Stimulated activated naive CD8-positive, alpha-beta T cell treated with anti-CD3 and anti-CD28 coated beads, Interleukin-15, amount 100 ng/mL, for 72 hours (primary cell): ENCODE measurements around the gene ZNF354C.
A peak's percentile ranks its signal among the peaks of the same experiment; 100 is the strongest.
"Not testable (repeated sequence)": the region's sequence is repeated elsewhere in the genome, so short reads cannot be mapped to it uniquely, and the experiment has no call there.

Experiments
- ATAC-seq: fragments of 150-1000 bp; cut with Tn5 transposase; 2 replicates; pipeline ENCODE4 v1.10.0; 2021; ENCODE audit warnings: mild to moderate bottlenecking, moderate library complexity
- DNase-seq, 2 donors: peaks; one replicate each; pipeline ENCODE4 v3.0.0; 2021 to 2022
- H3K27ac Mint-ChIP-seq, 2 donors: one replicate each; pipeline ENCODE4 v1.8.0; 2022; ENCODE audit warnings: mild to moderate bottlenecking in 2 of 2, mixed read lengths in 2 of 2, moderate library complexity in 2 of 2
- H3K27me3 Mint-ChIP-seq: one replicate; pipeline ENCODE4 v1.8.0; 2022; ENCODE audit warnings: mixed read lengths
- H3K4me1 Mint-ChIP-seq: one replicate; pipeline ENCODE4 v1.8.0; 2022; ENCODE audit warnings: mild to moderate bottlenecking, mixed read lengths
- H3K4me3 Mint-ChIP-seq, 2 donors: one replicate each; pipeline ENCODE4 v1.8.0; 2022; ENCODE audit warnings: mild to moderate bottlenecking in 2 of 2, mixed read lengths in 2 of 2, moderate library complexity in 1 of 2
- H3K9me3 Mint-ChIP-seq, 2 donors: one replicate each; pipeline ENCODE4 v1.8.0; 2022; ENCODE audit warnings: mixed read lengths in 2 of 2

The ZNF354C gene

DNA sequence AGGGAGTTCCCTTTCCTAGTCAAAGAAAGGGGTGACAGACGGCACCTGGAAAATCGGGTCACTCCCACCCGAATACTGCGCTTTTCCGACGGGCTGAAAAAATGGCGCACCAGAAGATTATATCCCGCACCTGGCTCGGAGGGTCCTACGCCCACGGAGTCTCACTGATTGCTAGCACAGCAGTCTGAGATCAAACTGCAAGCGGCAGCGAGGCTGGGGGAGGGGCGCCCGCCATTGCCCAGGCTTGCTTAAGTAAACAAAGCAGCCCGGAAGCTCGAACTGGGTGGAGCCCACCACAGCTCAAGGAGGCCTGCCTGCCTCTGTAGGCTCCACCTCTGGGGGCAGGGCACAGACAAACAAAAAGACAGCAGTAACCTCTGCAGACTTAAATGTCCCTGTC, 41.1 kb downstream of the ZNF354C start:
- not testable (repeated sequence) for ATAC-seq, H3K27ac Mint-ChIP-seq, DNase-seq, H3K27me3 Mint-ChIP-seq, H3K4me3 Mint-ChIP-seq, H3K4me1 Mint-ChIP-seq
- peaks cover 7 to 25% of the 10 kb centered on the region in 2 donors for H3K9me3 Mint-ChIP-seq

DNA sequence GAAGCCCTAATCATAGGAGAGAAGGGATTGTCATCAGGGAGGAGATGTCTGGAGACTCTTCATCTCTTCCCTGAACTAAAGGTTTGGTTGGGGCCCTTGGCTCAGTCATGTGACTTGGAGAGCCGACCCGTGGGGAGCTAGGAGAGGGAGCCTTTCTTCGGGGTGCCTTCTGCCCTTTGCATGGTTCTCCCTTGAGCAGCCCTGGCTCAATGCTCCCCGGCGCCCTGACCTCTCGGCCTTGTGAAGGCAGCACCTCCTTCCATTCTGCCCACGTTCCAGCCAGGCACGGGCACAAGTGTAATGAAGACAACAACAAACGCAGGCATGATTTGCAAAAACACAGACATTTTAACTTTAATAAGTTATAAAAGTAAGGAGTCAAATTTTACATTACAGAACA, 50.4 kb downstream of the ZNF354C start:
- Mint-ChIP-seq H3K9me3 (peaks cover 15 to 67% of the 10 kb centered on the region in 2 donors), H3K27ac (peak overlapping the region in 1 of 2 donors; percentile 74), H3K4me1 (no peaks in the 10 kb centered on the region), H3K27me3 (no peaks in the 10 kb centered on the region), H3K4me3 (no peak overlapping the region)
- DNase-seq (no peak), ATAC-seq (no peak)

DNA sequence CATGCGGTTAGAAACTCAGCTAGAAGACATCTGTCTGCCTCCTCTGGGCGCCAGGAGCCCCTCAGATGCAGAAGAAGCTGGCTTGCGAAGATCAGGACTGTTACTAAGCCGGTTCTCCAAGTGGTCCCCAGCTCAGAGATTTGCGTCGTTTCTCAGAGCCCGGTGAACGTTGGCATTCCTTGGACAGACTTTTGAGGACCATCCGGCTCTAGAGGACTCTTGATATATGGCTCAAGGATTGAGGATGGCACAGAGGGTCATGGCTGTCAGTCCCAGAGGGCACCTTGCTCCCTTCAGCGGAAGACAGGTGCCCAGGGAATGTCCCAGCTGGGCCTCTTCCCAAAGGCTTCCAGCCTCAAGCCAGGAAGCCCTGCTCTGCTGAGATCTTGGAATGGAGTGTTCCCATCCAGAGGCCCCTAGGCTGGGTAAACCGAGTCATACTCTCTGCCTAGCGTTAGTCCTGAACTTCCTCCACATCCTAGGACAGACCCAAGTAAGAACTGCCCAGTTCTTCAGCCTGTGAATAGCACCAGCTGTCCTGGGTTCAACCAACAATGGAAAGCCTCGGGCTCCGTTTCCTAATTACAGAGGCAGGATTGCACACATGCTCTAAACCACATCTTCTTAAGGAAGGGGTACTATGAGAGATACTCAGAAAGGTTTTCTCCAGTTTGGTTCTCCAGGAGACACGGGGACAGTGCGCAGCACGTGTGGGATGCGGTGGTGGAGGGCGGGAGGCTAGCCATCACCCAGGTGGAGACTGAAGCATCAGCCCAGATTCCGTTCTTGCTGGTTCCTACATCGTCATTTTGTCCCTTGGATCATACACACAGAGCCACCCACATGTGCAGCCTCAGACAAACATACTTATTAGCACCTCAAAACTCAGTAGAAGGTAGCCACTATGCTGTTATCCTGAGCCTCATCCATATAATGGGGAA, 51.4 kb downstream of the ZNF354C start:
- Mint-ChIP-seq H3K4me1 (no peaks in the 10 kb centered on the region), H3K4me3 (no peak overlapping the region), H3K27me3 (no peaks in the 10 kb centered on the region), H3K9me3 (peaks cover 16 to 77% of the 10 kb centered on the region in 2 donors), H3K27ac (no peak overlapping the region)
- ATAC-seq (no peak), DNase-seq (no peak)

DNA sequence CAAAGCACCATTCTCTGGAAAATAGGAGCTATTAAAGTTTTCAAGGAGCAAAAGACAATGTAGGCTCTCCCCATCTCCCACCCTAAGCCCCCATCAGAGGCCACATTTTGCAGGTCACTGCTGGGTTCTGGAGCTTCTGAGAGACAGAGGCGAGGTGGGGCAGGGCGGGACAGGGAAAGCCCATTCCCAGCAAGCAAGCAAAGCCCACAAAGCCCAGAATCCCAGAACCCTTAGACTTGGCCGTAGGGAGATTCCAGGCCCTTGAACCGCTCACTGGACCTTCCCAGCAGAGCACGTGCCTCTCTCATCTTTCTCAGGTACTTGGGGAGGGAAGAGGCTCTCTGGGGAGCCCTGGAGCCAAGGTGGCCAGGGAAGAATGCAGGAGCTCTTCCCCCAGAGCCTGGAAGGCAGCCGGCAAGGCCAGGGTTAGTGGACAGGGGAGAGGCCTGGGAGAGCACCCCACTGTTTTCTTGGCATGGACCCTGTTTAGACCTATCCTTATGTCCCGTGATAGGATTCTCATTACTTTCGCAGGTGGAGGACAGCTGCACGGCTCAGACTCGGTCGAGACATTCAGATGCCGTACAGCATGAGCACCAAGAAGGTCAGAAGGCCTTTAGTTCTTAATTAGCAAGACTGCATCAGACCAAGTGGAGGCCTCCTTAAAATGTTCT, 52.4 kb downstream of the ZNF354C start:
- no peaks in the 10 kb centered on the region for H3K4me1 Mint-ChIP-seq
- H3K9me3 Mint-ChIP-seq: peaks cover 16 to 80% of the 10 kb centered on the region in 2 donors
- no peaks in the 10 kb centered on the region for H3K27me3 Mint-ChIP-seq
- H3K27ac Mint-ChIP-seq: no peak overlapping the region
- no peak for DNase-seq
- ATAC-seq: no peak
- H3K4me3 Mint-ChIP-seq: no peak overlapping the region

DNA sequence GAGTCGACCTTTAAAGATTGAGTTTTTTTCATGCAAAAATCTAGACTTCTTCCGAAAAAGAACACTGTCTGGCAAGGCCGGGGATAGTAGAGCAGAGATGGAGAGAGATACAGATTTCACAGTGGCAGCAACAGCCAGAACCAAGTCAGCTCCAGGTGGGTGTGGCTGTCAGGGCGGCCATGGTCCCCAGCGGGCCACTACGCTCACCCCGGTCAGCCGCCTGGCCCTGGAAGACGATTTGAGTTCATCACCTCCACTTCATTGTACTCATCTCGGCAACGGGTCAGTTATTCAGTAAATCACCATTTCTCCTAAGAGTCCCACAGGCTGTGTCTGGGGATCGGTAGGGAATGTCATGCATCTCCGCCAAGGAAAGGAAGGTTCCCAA, 53.0 kb downstream of the ZNF354C start:
- ATAC-seq (no peak), DNase-seq (no peak)
- H3K4me1 Mint-ChIP-seq: no peaks in the 10 kb centered on the region
- H3K9me3 Mint-ChIP-seq: peaks cover 16 to 75% of the 10 kb centered on the region in 2 donors
- no peak overlapping the region for H3K4me3 Mint-ChIP-seq
- H3K27ac Mint-ChIP-seq: no peak overlapping the region
- H3K27me3 Mint-ChIP-seq: no peaks in the 10 kb centered on the region

DNA sequence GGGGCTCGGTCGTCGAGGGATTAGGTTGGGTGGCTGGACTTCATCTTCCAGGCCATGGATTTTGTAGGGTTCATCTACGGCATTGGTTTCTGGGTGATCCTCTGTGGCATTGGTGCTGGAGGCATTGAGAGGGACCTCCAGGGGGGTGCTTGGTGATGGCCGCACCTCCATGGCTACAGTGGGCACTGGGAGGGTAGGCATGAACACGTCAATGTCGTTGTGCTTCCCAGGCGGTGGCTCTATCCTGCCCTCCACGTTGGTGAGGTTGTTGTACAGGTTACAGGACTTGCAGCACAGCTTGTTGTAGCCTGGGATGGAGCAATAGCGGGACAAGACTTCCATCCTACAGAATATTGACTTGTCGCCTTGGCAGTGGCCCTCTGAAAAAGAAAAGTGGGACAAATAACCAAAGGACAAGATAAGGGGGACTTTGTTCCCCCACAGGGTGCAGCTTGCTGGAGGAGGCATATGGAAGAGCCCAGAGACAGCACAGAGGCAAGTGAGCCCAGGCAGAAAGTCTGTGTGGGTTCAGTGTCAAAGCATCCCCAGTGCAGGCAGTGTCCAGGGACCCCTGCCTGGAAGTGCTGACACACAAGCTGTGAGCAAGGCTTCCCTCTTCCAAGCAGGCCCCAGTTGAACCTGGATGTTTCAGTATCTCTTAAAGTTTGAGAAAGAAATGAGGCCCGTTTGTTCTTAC, 53.9 kb downstream of the ZNF354C start:
- no peaks in the 10 kb centered on the region for H3K27me3 Mint-ChIP-seq
- no peaks in the 10 kb centered on the region for H3K4me1 Mint-ChIP-seq
- DNase-seq: no peak
- H3K4me3 Mint-ChIP-seq: no peak overlapping the region
- peaks cover 11 to 68% of the 10 kb centered on the region in 2 donors for H3K9me3 Mint-ChIP-seq
- ATAC-seq: no peak
- no peak overlapping the region for H3K27ac Mint-ChIP-seq

DNA sequence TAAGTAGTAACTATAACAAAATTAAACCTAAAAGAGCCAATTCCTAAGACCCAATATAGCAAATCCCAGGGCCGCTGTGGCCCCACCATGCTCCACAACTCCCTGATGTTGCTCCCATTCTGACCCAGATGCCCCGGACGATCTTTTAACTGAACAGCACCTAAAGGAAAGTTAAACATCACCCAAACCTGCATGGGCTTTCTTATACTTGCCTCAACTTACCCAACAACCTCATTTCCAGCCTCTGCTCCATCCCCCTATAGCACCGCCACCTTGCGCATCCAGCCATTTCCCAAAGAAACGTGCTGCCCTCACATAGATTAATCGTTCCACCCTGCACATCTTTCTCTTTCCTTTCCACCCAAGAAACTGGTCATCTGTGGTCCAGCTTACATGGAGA, 54.6 kb downstream of the ZNF354C start:
- Mint-ChIP-seq H3K27me3 (no peaks in the 10 kb centered on the region), H3K27ac (no peak overlapping the region), H3K4me1 (no peaks in the 10 kb centered on the region), H3K9me3 (peaks cover 11 to 69% of the 10 kb centered on the region in 2 donors), H3K4me3 (no peak overlapping the region)
- DNase-seq (no peak), ATAC-seq (no peak)

DNA sequence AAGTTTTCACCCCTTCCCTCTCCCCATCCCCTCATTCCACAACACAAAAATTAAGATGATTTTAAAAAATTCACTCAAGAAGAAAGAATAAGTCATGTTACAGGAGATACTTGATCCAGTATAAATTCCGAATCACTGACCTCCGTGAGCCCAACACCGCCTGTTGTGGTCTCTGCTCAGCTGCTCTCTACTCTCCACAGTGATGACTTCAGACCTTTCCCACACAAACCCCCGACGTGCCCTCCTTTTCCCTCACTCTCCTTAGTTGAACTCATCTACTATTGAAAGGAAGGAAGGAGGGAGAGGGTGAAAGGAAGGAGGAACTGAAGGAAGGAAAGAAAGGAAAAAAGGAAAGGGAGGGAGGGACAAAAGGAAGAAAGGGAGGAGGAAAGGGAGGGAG, 55.1 kb downstream of the ZNF354C start:
- DNase-seq (no peak), ATAC-seq (no peak)
- Mint-ChIP-seq H3K9me3 (peaks cover 11 to 73% of the 10 kb centered on the region in 2 donors), H3K27me3 (no peaks in the 10 kb centered on the region), H3K4me1 (no peaks in the 10 kb centered on the region), H3K27ac (no peak overlapping the region), H3K4me3 (no peak overlapping the region)

DNA sequence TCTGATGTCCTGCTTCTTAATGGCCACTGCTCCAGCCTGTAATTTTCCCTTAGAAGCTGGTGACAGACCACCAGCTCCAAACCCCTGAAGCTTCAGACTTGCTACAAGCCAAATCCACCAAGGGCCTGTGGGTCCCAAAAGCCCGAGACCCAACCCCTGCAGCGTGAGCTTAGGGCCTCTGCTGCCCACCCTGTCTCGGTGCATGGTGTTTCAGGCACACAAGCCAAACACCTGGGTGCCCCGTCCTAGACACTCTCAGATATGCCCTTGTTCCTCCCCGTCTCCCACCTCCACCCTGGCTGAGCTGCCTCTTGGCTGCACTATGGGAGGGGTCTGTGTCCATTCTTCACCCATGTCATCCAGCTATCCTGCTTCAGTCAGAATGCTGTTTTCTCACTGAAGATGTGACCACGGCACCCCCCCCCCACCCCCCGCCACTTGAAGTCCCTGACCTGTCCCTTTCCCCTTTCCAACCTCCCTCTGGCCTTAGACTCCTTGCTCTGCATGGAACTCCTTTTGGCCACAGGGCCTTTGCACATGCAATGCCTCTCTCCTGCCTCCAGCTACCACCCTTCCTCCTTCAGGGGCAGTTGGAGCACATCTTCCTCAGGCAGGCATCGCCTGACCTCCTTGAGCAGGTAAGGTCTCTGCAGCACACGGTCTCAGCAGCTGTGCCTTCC, 55.8 kb downstream of the ZNF354C start:
- H3K4me1 Mint-ChIP-seq: no peaks in the 10 kb centered on the region
- no peak for ATAC-seq
- no peaks in the 10 kb centered on the region for H3K27me3 Mint-ChIP-seq
- H3K27ac Mint-ChIP-seq: peak overlapping the region in 1 of 2 donors; percentile 78
- peaks cover 11 to 66% of the 10 kb centered on the region in 2 donors for H3K9me3 Mint-ChIP-seq
- H3K4me3 Mint-ChIP-seq: no peak overlapping the region
- peak in 1 of 2 donors; percentile 4 for DNase-seq

DNA sequence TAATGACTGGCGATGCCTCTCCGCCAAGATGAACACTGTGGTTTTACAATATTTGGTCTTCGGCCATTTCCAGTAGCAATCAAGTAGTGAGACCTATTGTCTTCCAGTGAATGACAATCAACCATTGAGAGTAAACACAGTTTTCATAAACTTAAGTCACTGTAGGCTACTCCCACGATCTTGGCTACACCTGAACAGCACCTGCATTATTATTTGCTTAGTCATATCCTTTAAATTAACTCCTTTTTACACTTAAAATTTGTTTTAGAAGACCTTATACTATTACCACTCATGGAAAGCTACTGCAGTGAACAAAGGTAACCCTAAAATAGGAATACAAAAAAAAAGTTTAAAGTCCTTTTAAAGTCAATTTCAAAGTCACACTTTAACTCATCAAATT, 58.2 kb downstream of the ZNF354C start:
- H3K4me1 Mint-ChIP-seq: no peaks in the 10 kb centered on the region
- DNase-seq (no peak), ATAC-seq (no peak)
- peaks cover 11 to 44% of the 10 kb centered on the region in 2 donors for H3K9me3 Mint-ChIP-seq
- no peaks in the 10 kb centered on the region for H3K27me3 Mint-ChIP-seq
- no peak overlapping the region for H3K4me3 Mint-ChIP-seq
- H3K27ac Mint-ChIP-seq: no peak overlapping the region

DNA sequence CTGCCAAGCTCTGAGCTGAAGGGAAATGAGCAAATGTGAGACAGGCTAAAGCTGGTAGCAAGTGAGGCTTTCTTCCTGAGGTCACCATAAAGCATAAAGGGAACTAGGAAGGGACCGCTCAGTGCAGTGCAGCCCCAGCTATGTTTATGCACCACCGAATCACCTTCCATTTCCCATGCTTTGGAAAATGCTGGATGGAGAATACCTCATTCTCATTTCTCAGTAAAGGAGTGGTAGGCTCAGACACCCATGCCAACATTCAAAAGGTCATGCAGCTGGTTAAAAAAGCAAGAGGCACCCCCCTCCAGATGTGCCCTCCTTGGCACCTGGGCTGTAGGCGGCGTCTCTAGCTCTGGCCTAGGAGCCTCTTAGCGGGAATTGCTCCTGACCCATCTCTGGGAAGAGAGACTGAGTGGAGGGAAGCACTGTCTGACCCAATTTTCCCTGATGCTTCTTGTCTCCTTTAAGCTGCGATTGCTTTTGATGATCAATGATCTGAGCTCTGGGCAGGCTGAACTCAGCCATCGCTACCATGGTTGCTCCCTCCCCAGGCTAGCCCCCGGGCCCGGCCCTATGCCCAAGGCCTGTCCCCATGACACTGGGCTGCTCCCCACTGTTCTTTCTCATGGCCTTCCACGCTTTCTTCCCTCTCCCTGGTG, 58.7 kb downstream of the ZNF354C start:
- Mint-ChIP-seq H3K27me3 (no peaks in the 10 kb centered on the region), H3K27ac (no peak overlapping the region), H3K4me1 (no peaks in the 10 kb centered on the region), H3K4me3 (no peak overlapping the region), H3K9me3 (peaks cover 11 to 38% of the 10 kb centered on the region in 2 donors)
- ATAC-seq (no peak), DNase-seq (no peak)

DNA sequence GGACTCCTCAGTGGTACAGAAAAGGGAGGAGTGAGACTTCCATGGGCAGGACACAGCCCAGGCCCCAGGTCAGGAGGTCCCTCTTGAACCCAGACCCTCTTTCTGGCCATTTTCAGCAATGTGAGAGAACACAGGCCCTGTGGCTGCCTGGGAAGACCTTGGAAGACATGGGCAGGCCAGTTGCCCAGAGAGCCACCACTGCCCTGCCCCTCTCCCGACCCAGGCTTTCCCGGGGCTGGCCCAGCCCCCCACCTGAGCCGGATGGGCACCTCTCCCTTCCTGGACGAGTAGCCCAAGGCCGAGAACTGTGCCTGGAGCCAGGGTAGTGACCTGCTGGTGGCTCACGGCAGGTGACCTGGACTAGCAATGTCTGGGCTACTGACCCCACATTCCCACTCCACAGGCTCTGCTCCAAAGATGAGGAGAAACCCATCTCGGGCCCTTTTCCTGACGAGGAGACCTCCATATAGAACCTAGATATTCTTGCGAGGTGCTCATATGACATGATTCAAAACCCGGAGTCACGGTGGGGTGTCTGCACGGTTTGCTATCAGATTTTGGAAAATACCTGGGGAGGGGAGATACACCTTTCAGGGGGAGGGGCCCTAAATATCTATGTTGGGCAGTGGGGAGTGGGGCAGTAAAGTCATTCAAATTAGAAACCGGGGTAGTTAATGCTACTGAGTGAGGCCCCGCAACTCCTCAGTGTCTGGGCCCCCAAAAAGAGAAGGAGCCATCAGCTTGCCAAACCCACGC, 59.4 kb downstream of the ZNF354C start:
- Mint-ChIP-seq H3K4me1 (no peaks in the 10 kb centered on the region), H3K4me3 (no peak overlapping the region), H3K9me3 (peaks cover 10 to 33% of the 10 kb centered on the region in 2 donors), H3K27ac (no peak overlapping the region), H3K27me3 (no peaks in the 10 kb centered on the region)
- no peak for ATAC-seq
- no peak for DNase-seq

DNA sequence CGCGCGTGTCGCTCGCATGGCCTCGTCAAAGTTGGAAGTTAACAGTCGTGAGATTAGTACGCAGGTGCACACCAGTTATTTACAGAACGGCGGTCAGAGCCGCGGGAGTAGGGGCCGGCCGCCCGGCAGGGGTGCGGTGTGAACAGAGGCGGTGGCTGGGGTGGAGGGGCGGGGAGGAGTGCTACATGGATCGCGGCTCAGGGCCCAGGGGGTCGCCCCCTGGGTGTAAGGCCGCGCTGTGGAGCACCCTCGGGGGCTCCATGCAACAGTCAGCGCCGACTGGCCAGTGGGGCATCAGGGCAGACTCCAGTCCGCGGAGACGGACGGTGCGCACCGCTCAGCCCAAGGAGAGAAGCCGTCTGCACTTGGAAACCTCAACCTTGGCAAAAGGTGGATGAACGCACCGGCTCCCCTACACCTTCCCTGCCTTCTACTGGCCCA, 60.3 kb downstream of the ZNF354C start:
- Mint-ChIP-seq H3K27me3 (no peaks in the 10 kb centered on the region), H3K4me1 (no peaks in the 10 kb centered on the region), H3K4me3 (no peak overlapping the region), H3K27ac (no peak overlapping the region), H3K9me3 (peaks cover 1 to 25% of the 10 kb centered on the region in 2 donors)
- ATAC-seq (peak; percentile 53), DNase-seq (no peak)

DNA sequence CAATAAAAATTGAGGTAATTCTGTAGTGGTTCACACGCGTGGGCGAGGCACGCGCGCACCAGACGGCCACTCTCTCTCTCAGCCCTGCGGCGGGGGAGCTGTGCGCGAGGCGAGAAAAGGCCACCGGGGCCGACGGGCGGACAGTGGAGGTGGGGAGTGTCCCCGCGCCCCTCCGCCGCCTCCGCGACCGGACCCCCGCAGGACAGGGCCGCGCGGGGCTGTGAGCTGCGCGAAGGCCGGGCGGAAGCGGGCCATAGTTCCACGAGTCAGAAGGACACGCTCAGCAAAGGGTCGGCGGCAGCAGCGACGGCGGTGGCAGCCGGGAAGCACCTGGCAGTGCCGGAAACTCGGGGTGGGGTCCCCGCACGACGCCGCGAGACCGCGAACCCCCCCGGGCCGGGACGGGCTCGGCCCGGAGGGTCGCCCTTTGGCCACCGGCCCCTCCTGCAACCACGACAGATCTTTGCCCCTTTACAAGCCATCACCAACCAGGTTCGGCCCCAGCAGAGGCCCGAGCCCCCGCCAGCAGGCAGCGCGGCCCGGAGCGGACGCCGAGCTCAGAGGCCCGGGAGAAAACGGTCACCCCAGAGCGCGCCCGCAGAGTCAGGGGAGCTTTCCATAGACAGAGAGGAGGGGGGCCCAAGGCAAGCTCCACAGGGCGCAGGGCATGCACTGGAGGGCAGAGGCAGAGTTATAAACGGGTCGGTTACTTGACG, 60.9 kb downstream of the ZNF354C start:
- Mint-ChIP-seq H3K27ac (no peak overlapping the region), H3K9me3 (peaks cover 0 to 18% of the 10 kb centered on the region in 2 donors), H3K4me1 (no peaks in the 10 kb centered on the region), H3K4me3 (no peak overlapping the region), H3K27me3 (no peaks in the 10 kb centered on the region)
- ATAC-seq (peak; percentile 36), DNase-seq (no peak)
